OCI-LY7 (cell line): ENCODE measurements around the gene MYCT1. TPM values are rescaled to one million over a fixed set of nuclear protein-coding genes. Genes with fewer than 3 reads are reported as not detected.
A peak's percentile ranks its signal among the peaks of the same experiment; 100 is the strongest.
"Not testable (repeated sequence)": the region's sequence is repeated elsewhere in the genome, so short reads cannot be mapped to it uniquely, and the experiment has no call there.

ENCODE experiments used
- BruUV-seq: library from RNA; stranded (reverse); fragments of 400-500 nt; replicated peaks from 2 replicates; lab custom pipeline; 2021; lab: Mats Ljungman, UMichigan
- CTCF ChIA-PET: fragments of 300-600 bp; sonication (Branson Sonifier 250); formaldehyde crosslinking; loops from one replicate; lab custom pipeline; 2022; ENCODE audit warnings: antibody characterized with exemption; ENCODE audit not compliant: unreplicated experiment; lab: Charles Lee
- POLR2A ChIA-PET: fragments of 300-600 bp; sonication (Branson Sonifier 250); formaldehyde crosslinking; loops from one replicate; lab custom pipeline; 2022; ENCODE audit warnings: antibody characterized with exemption; lab: Charles Lee
- DNase-seq: peaks from one replicate; pipeline ENCODE4 v3.0.0-alpha.2; 2015; ENCODE audit warnings: low spot score
- H2AFZ ChIP-seq: fragments of 200-600 bp; sonication (generic), shearing (Covaris generic); 2 replicates; pipeline ENCODE4 v1.6.1; 2014; ENCODE audit warnings: mild to moderate bottlenecking, antibody characterized with exemption, low read length, moderate library complexity
- H3K27ac ChIP-seq: fragments of 200-600 bp; sonication (generic); 2 replicates; pipeline ENCODE4 v1.5.1; 2014; ENCODE audit warnings: mixed run types, low read depth, mild to moderate bottlenecking, moderate library complexity, low read length, inconsistent platforms; ENCODE audit not compliant: poor library complexity, severe bottlenecking
- H3K36me3 ChIP-seq: fragments of 200-600 bp; sonication (generic); 2 replicates; pipeline ENCODE4 v1.6.1; 2014; ENCODE audit warnings: mild to moderate bottlenecking, antibody characterized with exemption, low read length, moderate library complexity, mixed read lengths; ENCODE audit not compliant: insufficient read depth
- H3K4me1 ChIP-seq: fragments of 200-600 bp; sonication (generic); 2 replicates; pipeline ENCODE4 v1.5.1; 2014; ENCODE audit warnings: mild to moderate bottlenecking, low read length; ENCODE audit not compliant: insufficient read depth, poor library complexity, severe bottlenecking
- H3K4me2 ChIP-seq: fragments of 200-600 bp; sonication (generic); 2 replicates; pipeline ENCODE4 v1.6.1; 2014; ENCODE audit warnings: mild to moderate bottlenecking, low read length
- H3K4me3 ChIP-seq: fragments of 200-600 bp; sonication (generic); 2 replicates; pipeline ENCODE4 v1.5.1; 2014; ENCODE audit warnings: mild to moderate bottlenecking, low read depth, low read length; ENCODE audit not compliant: poor library complexity, severe bottlenecking
- H3K79me2 ChIP-seq: fragments of 200-600 bp; sonication (generic); 2 replicates; pipeline ENCODE4 v1.6.1; 2016; ENCODE audit warnings: low read depth, mild to moderate bottlenecking, low read length, moderate library complexity, mixed read lengths; ENCODE audit not compliant: insufficient read depth
- H3K9me2 ChIP-seq: fragments of 200-600 bp; sonication (generic); 2 replicates; pipeline ENCODE4 v1.6.1; 2016; ENCODE audit warnings: mild to moderate bottlenecking, low read length, mixed read lengths; ENCODE audit not compliant: insufficient read depth
- H3K9me3 ChIP-seq: fragments of 200-600 bp; sonication (generic); 2 replicates; pipeline ENCODE4 v1.6.1; 2014; ENCODE audit warnings: mild to moderate bottlenecking, mixed run types, low read length, mixed read lengths
- H4K20me1 ChIP-seq: fragments of 200-600 bp; sonication (generic); 2 replicates; pipeline ENCODE4 v1.6.1; 2014; ENCODE audit warnings: mild to moderate bottlenecking, antibody characterized with exemption, low read length, moderate library complexity, mixed read lengths; ENCODE audit not compliant: insufficient read depth
- CTCF ChIP-seq: fragments of 200-600 bp; sonication (generic); conservative IDR thresholded peaks from 2 replicates; pipeline ENCODE4 v1.5.1; 2014; ENCODE audit warnings: mild to moderate bottlenecking, antibody characterized with exemption, low read length, moderate library complexity, mixed read lengths
- EZH2phosphoT487 ChIP-seq: fragments of 200-600 bp; sonication (generic); IDR thresholded peaks from 2 replicates; pipeline ENCODE4 v1.6.1; 2018; ENCODE audit warnings: low read depth, borderline replicate concordance, mild to moderate bottlenecking, mixed run types, antibody characterized with exemption, low read length, moderate library complexity, mixed read lengths
- intact Hi-C: fragments of 100-400 bp; cut with micrococcal nuclease; formaldehyde crosslinking; loops from one replicate; pipeline ENCODE4 v1.10.0; 2022; ENCODE audit not compliant: unreplicated experiment
- total RNA-seq, 2 experiments: library from RNA; depleted of rRNA in 1 of 2; stranded (reverse); fragments of >200 nt in 1 of 2; shearing (Covaris generic) in 1 of 2; gene quantifications; 2 replicates each; pipeline ENCODE4 v1.2.3, GENCODE V29; 2014 to 2022

The MYCT1 gene
- total RNA-seq, 2 experiments from 2014 or later: 0.47 to 3.5 TPM

DNA sequence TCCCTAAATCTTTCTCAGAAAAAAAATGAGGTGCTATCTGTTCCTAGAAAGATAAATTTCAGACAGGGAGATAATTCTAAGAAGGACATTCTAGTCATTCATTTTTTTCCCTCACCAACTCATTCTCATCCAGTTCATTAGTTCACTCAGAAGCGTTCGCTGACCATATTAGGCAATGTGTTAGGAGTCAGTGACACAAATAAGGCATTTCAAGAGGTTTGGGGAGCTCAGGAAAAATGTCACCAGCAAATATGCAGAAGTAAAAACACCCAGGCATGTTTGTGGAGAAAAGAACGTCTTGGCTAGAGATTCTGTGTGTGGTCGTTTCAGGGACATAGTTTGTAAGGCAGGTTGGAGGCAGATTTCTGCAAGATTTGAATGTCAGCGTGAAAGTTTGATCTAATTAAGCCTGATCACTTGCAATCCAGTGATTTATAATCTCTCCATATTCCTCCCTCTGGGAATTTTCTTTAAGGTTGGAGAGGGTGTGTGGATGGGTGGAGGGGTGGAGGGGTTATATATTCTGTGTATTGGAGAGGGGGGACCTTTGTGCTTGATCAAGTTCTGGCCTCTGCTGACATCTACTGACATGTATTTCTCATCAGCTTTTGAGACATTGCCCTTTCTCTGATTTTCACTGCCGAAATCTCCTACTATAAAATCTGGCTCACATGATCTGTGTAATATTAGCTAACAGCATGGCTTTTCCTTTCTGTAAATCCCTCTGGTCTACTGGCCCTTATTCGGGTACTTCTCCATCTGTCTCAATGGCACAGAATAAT lies 3.6 kb downstream of the MYCT1 start:
- no peaks in the 10 kb centered on the region for H4K20me1 ChIP-seq
- peak overlapping the region; percentile 7 for H3K4me3 ChIP-seq
- H3K36me3 ChIP-seq: no peaks in the 10 kb centered on the region
- peak overlapping the region; percentile 71 for H2AFZ ChIP-seq
- peak overlapping the region; percentile 42 for H3K4me2 ChIP-seq
- no TSS peak for BruUV-seq
- intact Hi-C loops: loop anchor here (1.0 to 5.0 kb wide), 2 partner anchors 149 to 214 kb away; no protein-coding TSS in a partner anchor
- H3K27ac ChIP-seq: no peak overlapping the region
- no peaks in the 10 kb centered on the region for H3K9me3 ChIP-seq
- H3K9me2 ChIP-seq: no peaks in the 10 kb centered on the region
- H3K4me1 ChIP-seq: peaks cover 18% of the 10 kb centered on the region
- DNase-seq: peak; percentile 46
- CTCF ChIA-PET: interaction anchor here (0.7 to 1.0 kb wide), 2 partner anchors 15 to 19 kb away, joined by 4 read pairs; no protein-coding TSS in a partner anchor
- no peaks in the 10 kb centered on the region for H3K79me2 ChIP-seq
- TF ChIP-seq EZH2phosphoT487 (no peak), CTCF (peak; percentile 82)
- POLR2A ChIA-PET: interaction anchor here (0.6 to 2.1 kb wide), 7 partner anchors 12 to 95 kb away, joined by 3 to 7 read pairs (median 3); no protein-coding TSS in a partner anchor

DNA sequence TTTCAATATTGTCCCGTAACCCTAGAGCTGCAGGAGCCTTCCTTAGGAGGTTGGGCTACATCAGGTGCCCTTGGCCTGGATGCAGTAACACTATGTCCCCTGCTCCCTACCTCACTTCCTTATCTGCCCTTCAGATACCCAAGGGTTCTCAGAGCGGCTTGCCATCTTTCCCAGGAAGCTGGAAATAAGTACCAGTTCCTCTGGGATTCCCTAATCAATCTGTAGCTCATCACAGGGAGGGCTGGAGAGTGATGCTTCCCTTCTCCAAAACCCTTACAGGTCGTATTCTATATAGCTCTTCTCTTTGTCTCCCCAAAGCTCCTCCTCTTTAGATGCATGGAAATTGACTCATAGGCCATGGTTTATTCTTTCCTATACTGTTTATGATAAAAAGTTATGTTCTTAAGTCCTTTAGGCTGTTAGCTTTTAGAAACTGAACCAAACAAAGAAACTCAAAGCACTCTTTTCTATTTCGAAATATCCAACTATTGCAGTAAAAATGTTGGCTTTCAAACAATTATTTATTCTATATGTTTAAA lies 4.2 kb downstream of the MYCT1 start:
- Histone ChIP-seq H3K79me2 (no peaks in the 10 kb centered on the region), H3K27ac (no peak overlapping the region), H3K9me3 (no peaks in the 10 kb centered on the region), H3K4me3 (no peak overlapping the region), H3K4me1 (peaks cover 18% of the 10 kb centered on the region), H3K36me3 (no peaks in the 10 kb centered on the region), H4K20me1 (no peaks in the 10 kb centered on the region), H3K4me2 (peak overlapping the region; percentile 14; the same call in 1 of the 2 replicates), H3K9me2 (no peaks in the 10 kb centered on the region), H2AFZ (no peak overlapping the region; the same call in 1 of the 2 replicates)
- BruUV-seq: no TSS peak
- ChIA-PET CTCF (interaction anchor here (0.7 to 1.0 kb wide), 2 partner anchors 15 to 18 kb away, joined by 4 read pairs; no protein-coding TSS in a partner anchor), POLR2A (interaction anchor here (1.1 to 2.1 kb wide), 6 partner anchors 11 to 22 kb away, joined by 3 to 7 read pairs (median 4); no protein-coding TSS in a partner anchor)
- intact Hi-C loops: loop anchor here (1.0 to 5.0 kb wide), 2 partner anchors 150 to 215 kb away; no protein-coding TSS in a partner anchor
- TF ChIP-seq EZH2phosphoT487 (no peak), CTCF (no peak)
- DNase-seq: no peak

DNA sequence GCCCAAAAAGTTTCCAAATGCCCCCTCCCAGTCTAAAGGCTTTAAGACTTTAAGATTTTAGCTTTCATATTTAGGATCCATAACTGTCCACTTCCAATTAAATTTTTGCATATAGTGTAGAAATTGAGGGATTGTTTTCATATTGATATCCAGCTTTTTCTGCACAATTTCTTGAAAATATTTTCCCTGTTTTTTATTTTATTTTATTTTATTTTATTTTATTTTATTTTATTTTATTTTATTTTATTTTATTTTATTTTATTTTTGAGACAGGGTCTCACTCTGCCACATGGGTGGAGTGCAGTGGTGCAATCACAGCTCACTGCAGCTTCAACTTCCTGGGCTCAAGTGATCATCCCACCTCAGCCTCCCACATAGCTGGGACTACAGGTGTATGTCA lies 6.1 kb downstream of the MYCT1 start:
- H3K9me3 ChIP-seq: peaks cover 11% of the 10 kb centered on the region; the same call in 1 of the 2 replicates
- BruUV-seq, H3K4me2 ChIP-seq, H2AFZ ChIP-seq, H3K9me2 ChIP-seq, H3K36me3 ChIP-seq, H4K20me1 ChIP-seq, CTCF ChIA-PET, H3K4me3 ChIP-seq, H3K79me2 ChIP-seq, H3K27ac ChIP-seq, DNase-seq: not testable (repeated sequence)
- H3K4me1 ChIP-seq: peaks cover 14% of the 10 kb centered on the region
- intact Hi-C loops: loop anchor here (5.0 kb wide), 1 partner anchor 216 kb away; no protein-coding TSS in a partner anchor
- POLR2A ChIA-PET: interaction anchor here (0.7 to 1.2 kb wide), 2 partner anchors 17 to 29 kb away, joined by 3 read pairs; no protein-coding TSS in a partner anchor
